ENCODE data around the gene PTGIS. TPM values are rescaled to one million over a fixed set of nuclear protein-coding genes. Genes with fewer than 3 reads are reported as not detected.
A peak's percentile ranks its signal among the peaks of the same experiment; 100 is the strongest.

Gene PTGIS
- total RNA-seq, 1 donor from 2014 or later: 43.6 TPM

- intact Hi-C loops (cut with micrococcal nuclease): loop anchor here (10.0 kb wide), 1 partner anchor 523 kb away; the partner anchor contains the start of gene UBE2V1
- peaks cover 20% of the 10 kb centered on the region for H3K9me3 Mint-ChIP-seq
- H3K36me3 Mint-ChIP-seq (ENCODE audit: low read depth): peaks cover 38% of the 10 kb centered on the region
- no peaks in the 10 kb centered on the region for H3K27me3 Mint-ChIP-seq (ENCODE audit: insufficient read depth)
- H3K4me1 Mint-ChIP-seq (ENCODE audit: low read depth): peaks cover 86% of the 10 kb centered on the region
- DNase-seq (ENCODE audit: low spot score): no peak
- H3K4me3 Mint-ChIP-seq: peak overlapping the region; percentile 67
- H3K27ac Mint-ChIP-seq: peak overlapping the region; percentile 99
Measured at GRCh38 chr20:49592120-49592519, 24.2 kb upstream of the PTGIS start.

GRCh38 chr20:49591217-49591865 lies 23.4 kb upstream of the PTGIS start:
- Mint-ChIP-seq H3K27me3 (ENCODE audit: insufficient read depth) (no peaks in the 10 kb centered on the region), H3K9me3 (peaks cover 20% of the 10 kb centered on the region), H3K4me3 (peak overlapping the region; percentile 67), H3K27ac (peak overlapping the region; percentile 99), H3K36me3 (ENCODE audit: low read depth) (peaks cover 36% of the 10 kb centered on the region), H3K4me1 (ENCODE audit: low read depth) (peaks cover 82% of the 10 kb centered on the region)
- DNase-seq (ENCODE audit: low spot score): no peak
- intact Hi-C loops (cut with micrococcal nuclease): loop anchor here (2.0 to 10.0 kb wide), 2 partner anchors 19 to 523 kb away; partner anchors contain the start of gene UBE2V1

GRCh38 chr20:49590163-49591017 lies 22.5 kb upstream of the PTGIS start:
- Mint-ChIP-seq H3K36me3 (ENCODE audit: low read depth) (peaks cover 32% of the 10 kb centered on the region), H3K4me3 (peak overlapping the region; percentile 21), H3K9me3 (peaks cover 20% of the 10 kb centered on the region), H3K27me3 (ENCODE audit: insufficient read depth) (peaks cover 2% of the 10 kb centered on the region), H3K4me1 (ENCODE audit: low read depth) (peaks cover 77% of the 10 kb centered on the region), H3K27ac (peak overlapping the region; percentile 99)
- DNase-seq (ENCODE audit: low spot score): no peak
- intact Hi-C loops (cut with micrococcal nuclease): loop anchor here (2.0 to 10.0 kb wide), 2 partner anchors 18 to 524 kb away; partner anchors contain the start of gene UBE2V1

DNA sequence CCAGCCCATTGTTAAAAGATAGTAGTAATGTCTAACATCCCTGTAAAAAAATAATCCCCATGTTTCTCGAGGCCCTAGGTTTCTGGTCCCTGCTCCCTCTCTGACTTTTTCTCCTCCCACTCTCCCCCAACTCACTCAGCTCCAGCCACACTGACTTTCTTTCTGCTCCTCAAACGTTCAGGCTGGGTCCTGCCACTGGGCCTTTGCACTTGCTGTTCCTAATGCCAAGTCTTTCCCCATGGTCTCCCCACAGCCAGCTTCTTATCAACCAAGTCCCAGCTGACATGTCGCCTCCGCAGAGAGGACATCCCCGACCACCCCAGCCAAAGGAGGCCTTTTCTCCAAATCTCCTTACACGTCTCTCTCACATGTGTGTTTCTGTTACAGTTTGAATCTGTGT lies 21.8 kb upstream of the PTGIS start:
- intact Hi-C loops (cut with micrococcal nuclease): loop anchor here (2.0 to 10.0 kb wide), 2 partner anchors 17 to 525 kb away; partner anchors contain the start of gene UBE2V1
- Mint-ChIP-seq H3K9me3 (peaks cover 20% of the 10 kb centered on the region), H3K4me3 (no peak overlapping the region), H3K27ac (peak overlapping the region; percentile 99), H3K36me3 (ENCODE audit: low read depth) (peaks cover 28% of the 10 kb centered on the region), H3K4me1 (ENCODE audit: low read depth) (peaks cover 77% of the 10 kb centered on the region), H3K27me3 (ENCODE audit: insufficient read depth) (peaks cover 4% of the 10 kb centered on the region)
- no peak for DNase-seq (ENCODE audit: low spot score)

- Mint-ChIP-seq H3K4me1 (ENCODE audit: low read depth) (peaks cover 68% of the 10 kb centered on the region), H3K36me3 (ENCODE audit: low read depth) (peaks cover 29% of the 10 kb centered on the region), H3K27ac (peak overlapping the region; percentile 9), H3K9me3 (peaks cover 23% of the 10 kb centered on the region), H3K4me3 (no peak overlapping the region), H3K27me3 (ENCODE audit: insufficient read depth) (peaks cover 4% of the 10 kb centered on the region)
- DNase-seq (ENCODE audit: low spot score): no peak
- intact Hi-C loops (cut with micrococcal nuclease): no loop called here
Measured at GRCh38 chr20:49587111-49587570, 19.2 kb upstream of the PTGIS start.

DNA sequence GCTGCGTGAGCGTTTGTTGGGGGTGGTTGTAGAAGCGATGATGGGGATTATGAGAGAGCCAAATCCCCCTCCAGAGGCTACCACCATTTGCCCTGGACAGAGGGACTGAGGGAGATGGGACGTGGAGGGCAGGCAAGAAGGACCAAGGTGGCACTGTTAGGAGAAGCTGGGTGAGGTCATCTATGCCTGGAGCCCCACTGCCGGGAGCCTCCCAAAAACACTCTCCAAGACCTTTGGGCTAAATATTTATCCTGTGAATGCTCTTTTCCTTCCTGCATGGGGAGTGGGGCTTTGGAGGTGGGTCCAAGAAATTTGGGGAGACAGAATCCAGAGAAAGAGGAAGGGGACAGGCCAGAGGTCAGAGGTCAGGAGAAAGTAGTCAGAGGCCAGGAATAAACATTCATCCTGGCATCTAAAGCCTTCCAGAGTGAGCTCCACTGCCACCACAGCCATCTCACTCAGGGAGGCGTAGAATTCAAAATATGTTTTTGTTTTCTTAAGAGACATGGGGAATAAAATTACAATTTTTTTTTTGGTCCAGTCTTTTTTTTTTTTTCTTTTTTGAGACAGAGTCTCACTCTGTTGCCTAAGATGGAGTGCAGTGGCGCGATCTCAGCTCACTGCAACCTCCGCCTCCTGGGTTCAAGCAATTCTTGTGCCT lies 17.8 kb upstream of the PTGIS start:
- H3K27ac Mint-ChIP-seq: peak overlapping the region; percentile 47
- DNase-seq (ENCODE audit: low spot score): no peak
- peaks cover 21% of the 10 kb centered on the region for H3K9me3 Mint-ChIP-seq
- H3K27me3 Mint-ChIP-seq (ENCODE audit: insufficient read depth): peaks cover 4% of the 10 kb centered on the region
- H3K36me3 Mint-ChIP-seq (ENCODE audit: low read depth): peaks cover 33% of the 10 kb centered on the region
- no peak overlapping the region for H3K4me3 Mint-ChIP-seq
- H3K4me1 Mint-ChIP-seq (ENCODE audit: low read depth): peaks cover 64% of the 10 kb centered on the region
- intact Hi-C loops (cut with micrococcal nuclease): no loop called here

- Mint-ChIP-seq H3K4me3 (no peak overlapping the region), H3K36me3 (ENCODE audit: low read depth) (peaks cover 23% of the 10 kb centered on the region), H3K4me1 (ENCODE audit: low read depth) (peaks cover 58% of the 10 kb centered on the region), H3K9me3 (peaks cover 12% of the 10 kb centered on the region), H3K27ac (peak overlapping the region; percentile 53), H3K27me3 (ENCODE audit: insufficient read depth) (peaks cover 4% of the 10 kb centered on the region)
- intact Hi-C loops (cut with micrococcal nuclease): no loop called here
- no peak for DNase-seq (ENCODE audit: low spot score)
Measured at GRCh38 chr20:49584418-49585382, 16.8 kb upstream of the PTGIS start.

- intact Hi-C loops (cut with micrococcal nuclease): no loop called here
- H3K4me3 Mint-ChIP-seq: no peak overlapping the region
- DNase-seq (ENCODE audit: low spot score): no peak
- H3K4me1 Mint-ChIP-seq (ENCODE audit: low read depth): peaks cover 58% of the 10 kb centered on the region
- H3K27me3 Mint-ChIP-seq (ENCODE audit: insufficient read depth): peaks cover 4% of the 10 kb centered on the region
- peaks cover 21% of the 10 kb centered on the region for H3K36me3 Mint-ChIP-seq (ENCODE audit: low read depth)
- peaks cover 11% of the 10 kb centered on the region for H3K9me3 Mint-ChIP-seq
- peak overlapping the region; percentile 21 for H3K27ac Mint-ChIP-seq
Measured at GRCh38 chr20:49583669-49584417, 15.9 kb upstream of the PTGIS start.

- H3K36me3 Mint-ChIP-seq (ENCODE audit: low read depth): peaks cover 16% of the 10 kb centered on the region
- peaks cover 57% of the 10 kb centered on the region for H3K4me1 Mint-ChIP-seq (ENCODE audit: low read depth)
- H3K4me3 Mint-ChIP-seq: no peak overlapping the region
- DNase-seq (ENCODE audit: low spot score): no peak
- peak overlapping the region; percentile 21 for H3K27ac Mint-ChIP-seq
- peaks cover 9% of the 10 kb centered on the region for H3K9me3 Mint-ChIP-seq
- intact Hi-C loops (cut with micrococcal nuclease): no loop called here
- H3K27me3 Mint-ChIP-seq (ENCODE audit: insufficient read depth): peaks cover 4% of the 10 kb centered on the region
Measured at GRCh38 chr20:49583343-49583668, 15.4 kb upstream of the PTGIS start.

GRCh38 chr20:49582413-49583334 lies 14.7 kb upstream of the PTGIS start:
- Mint-ChIP-seq H3K4me3 (no peak overlapping the region), H3K36me3 (ENCODE audit: low read depth) (peaks cover 16% of the 10 kb centered on the region), H3K9me3 (peaks cover 9% of the 10 kb centered on the region), H3K27ac (no peak overlapping the region), H3K27me3 (ENCODE audit: insufficient read depth) (peaks cover 6% of the 10 kb centered on the region), H3K4me1 (ENCODE audit: low read depth) (peaks cover 58% of the 10 kb centered on the region)
- no peak for DNase-seq (ENCODE audit: low spot score)
- intact Hi-C loops (cut with micrococcal nuclease): no loop called here

GRCh38 chr20:49581482-49581881 lies 13.5 kb upstream of the PTGIS start:
- Mint-ChIP-seq H3K36me3 (ENCODE audit: low read depth) (peaks cover 23% of the 10 kb centered on the region), H3K9me3 (peaks cover 11% of the 10 kb centered on the region), H3K27me3 (ENCODE audit: insufficient read depth) (peaks cover 6% of the 10 kb centered on the region), H3K4me3 (no peak overlapping the region), H3K4me1 (ENCODE audit: low read depth) (peaks cover 67% of the 10 kb centered on the region), H3K27ac (no peak overlapping the region)
- intact Hi-C loops (cut with micrococcal nuclease): no loop called here
- no peak for DNase-seq (ENCODE audit: low spot score)

Data from activated T-helper 1 cell treated with anti-CD3 and anti-CD28 coated beads, Interleukin-12 subunit alpha, Interleukin-12 subunit beta, Interleukin-2, Interleukin-4 antibody, amounts not matched to agents 30 ng/mL and 10 ng/mL and 1 ng/mL, durations not matched to agents 14 hours and 24 hours and 36 hours (primary cell).